Mucosa of descending colon (tissue), 3 donors: ENCODE data around the gene SEL1L3. TPM values are rescaled to one million over a fixed set of nuclear protein-coding genes. Genes with fewer than 3 reads are reported as not detected.

Source experiments
- ATAC-seq: fragments of 200-7000 bp; cut with Tn5 transposase; one replicate; pipeline ENCODE4 v1.9.1; 2020; ENCODE audit warnings: mild to moderate bottlenecking, moderate library complexity
- DNase-seq, 3 donors: peaks; one replicate each; pipeline ENCODE4 v3.0.0-alpha.2; 2020
- H3K36me3 ChIP-seq: fragments of 200-600 bp; one replicate; pipeline ENCODE4 v1.8.0; 2021; ENCODE audit warnings: low read depth, mild to moderate bottlenecking
- H3K4me1 ChIP-seq: fragments of 200-600 bp; one replicate; pipeline ENCODE4 v1.8.0; 2021; ENCODE audit warnings: low read depth, mild to moderate bottlenecking
- H3K4me3 ChIP-seq: fragments of 200-600 bp; one replicate; pipeline ENCODE4 v1.8.0; 2021; ENCODE audit warnings: mild to moderate bottlenecking
- H3K9me3 ChIP-seq: fragments of 200-600 bp; one replicate; pipeline ENCODE4 v1.8.0; 2021; ENCODE audit warnings: mild to moderate bottlenecking
- intact Hi-C, 2 donors: fragments of 100-400 bp; cut with DNase I in 1 of 2; cut with micrococcal nuclease in 1 of 2; formaldehyde crosslinking; loops; one replicate each; pipeline versions ENCODE4 v1.11.0 to v1.11.1; 2022; cut with DNase I, micrococcal nuclease
- total RNA-seq, 3 donors: library from RNA; stranded (reverse); fragmentation: NEBNext Ultra II Directional in 2 of 3; extraction: Animal tissue kit (Norgen Biotek cat#: 25700) in 2 of 3; gene quantifications; one replicate each; pipeline versions ENCODE4 v1.2.1 to v1.2.4, GENCODE V29; 2021 to 2023
- TF ChIP-seq, protein P1 (sequence below): fragments of 200-600 bp; IDR thresholded peaks from one replicate; pipeline ENCODE4 v1.8.0; 2022; ENCODE audit warnings: antibody characterized with exemption, mild to moderate bottlenecking
- donor health status: DM: no; HTN: no; CAD: no; lungs with moderate emphysema.
- donor health status: DM: no; HTN: no; CAD: no.
- donor health status: DM: no; HTN: yes; CAD: no.

Gene SEL1L3
- total RNA-seq, 3 donors from 2014 or later, result 51.7 to 104 (median 98.3) TPM

DNA sequence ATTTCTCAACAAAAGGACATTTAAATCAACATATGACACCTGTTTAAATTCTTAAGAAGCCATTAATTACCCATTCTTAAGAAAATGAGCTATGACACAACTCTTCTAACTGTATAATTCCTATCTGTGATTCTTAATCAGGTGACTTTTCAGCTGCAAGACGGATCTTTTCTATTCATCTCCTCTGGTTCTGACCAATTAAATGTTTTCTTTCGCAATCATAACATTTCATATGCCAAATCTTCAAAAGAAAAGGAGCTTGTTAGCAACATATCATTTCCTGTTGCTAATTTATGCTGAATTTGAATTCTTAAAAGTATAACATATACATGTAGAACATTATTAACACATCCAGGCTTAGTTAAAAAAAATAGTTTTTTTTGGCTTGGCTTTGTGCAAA is 62.5 kb downstream of the SEL1L3 start:
- H3K36me3 ChIP-seq, result peaks cover 11% of the 10 kb centered on the region
- intact Hi-C loops, result no loop called here

DNA sequence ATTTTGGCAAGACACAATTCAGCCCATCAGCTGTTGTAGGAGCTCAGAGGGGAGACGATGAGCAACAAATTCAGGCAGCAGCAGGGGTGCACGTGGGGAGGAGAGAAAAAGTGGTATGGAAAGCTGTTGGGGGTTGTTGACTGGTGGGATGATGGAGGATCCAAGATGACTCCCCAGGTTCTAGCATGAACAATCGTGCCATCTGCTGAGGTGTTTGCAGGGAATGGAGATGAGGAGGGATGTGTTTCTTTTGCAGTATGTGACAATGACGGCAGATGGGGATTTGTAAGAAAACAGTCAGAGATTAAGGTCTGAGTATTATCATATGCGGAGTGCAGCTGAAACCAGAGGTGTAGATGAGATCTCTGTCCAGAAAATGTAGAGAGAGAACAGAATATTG is 63.3 kb downstream of the SEL1L3 start:
- no peak overlapping the region for H3K4me3 ChIP-seq
- no peaks in the 10 kb centered on the region for H3K4me1 ChIP-seq
- TF ChIP-seq, protein P1, sequence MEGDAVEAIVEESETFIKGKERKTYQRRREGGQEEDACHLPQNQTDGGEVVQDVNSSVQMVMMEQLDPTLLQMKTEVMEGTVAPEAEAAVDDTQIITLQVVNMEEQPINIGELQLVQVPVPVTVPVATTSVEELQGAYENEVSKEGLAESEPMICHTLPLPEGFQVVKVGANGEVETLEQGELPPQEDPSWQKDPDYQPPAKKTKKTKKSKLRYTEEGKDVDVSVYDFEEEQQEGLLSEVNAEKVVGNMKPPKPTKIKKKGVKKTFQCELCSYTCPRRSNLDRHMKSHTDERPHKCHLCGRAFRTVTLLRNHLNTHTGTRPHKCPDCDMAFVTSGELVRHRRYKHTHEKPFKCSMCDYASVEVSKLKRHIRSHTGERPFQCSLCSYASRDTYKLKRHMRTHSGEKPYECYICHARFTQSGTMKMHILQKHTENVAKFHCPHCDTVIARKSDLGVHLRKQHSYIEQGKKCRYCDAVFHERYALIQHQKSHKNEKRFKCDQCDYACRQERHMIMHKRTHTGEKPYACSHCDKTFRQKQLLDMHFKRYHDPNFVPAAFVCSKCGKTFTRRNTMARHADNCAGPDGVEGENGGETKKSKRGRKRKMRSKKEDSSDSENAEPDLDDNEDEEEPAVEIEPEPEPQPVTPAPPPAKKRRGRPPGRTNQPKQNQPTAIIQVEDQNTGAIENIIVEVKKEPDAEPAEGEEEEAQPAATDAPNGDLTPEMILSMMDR, result no peak
- H3K9me3 ChIP-seq, result no peaks in the 10 kb centered on the region
- ATAC-seq (no peak), DNase-seq (no peak)
- intact Hi-C loops, result no loop called here
- H3K36me3 ChIP-seq, result peaks cover 11% of the 10 kb centered on the region

More for the DNA sequence above, 62.5 kb downstream of the SEL1L3 start:
- TF ChIP-seq, protein P1, result no peak
- no peaks in the 10 kb centered on the region for H3K9me3 ChIP-seq
- no peaks in the 10 kb centered on the region for H3K4me1 ChIP-seq
- no peak for DNase-seq
- no peak for ATAC-seq
- no peak overlapping the region for H3K4me3 ChIP-seq

GRCh38 chr4:25797136-25797535 is 65.7 kb downstream of the SEL1L3 start:
- Histone ChIP-seq H3K36me3 (no peaks in the 10 kb centered on the region), H3K4me3 (no peak overlapping the region), H3K4me1 (no peaks in the 10 kb centered on the region), H3K9me3 (no peaks in the 10 kb centered on the region)
- TF ChIP-seq, protein P1, result no peak
- ATAC-seq (no peak), DNase-seq (no peak)
- intact Hi-C loops, result no loop called here

DNA sequence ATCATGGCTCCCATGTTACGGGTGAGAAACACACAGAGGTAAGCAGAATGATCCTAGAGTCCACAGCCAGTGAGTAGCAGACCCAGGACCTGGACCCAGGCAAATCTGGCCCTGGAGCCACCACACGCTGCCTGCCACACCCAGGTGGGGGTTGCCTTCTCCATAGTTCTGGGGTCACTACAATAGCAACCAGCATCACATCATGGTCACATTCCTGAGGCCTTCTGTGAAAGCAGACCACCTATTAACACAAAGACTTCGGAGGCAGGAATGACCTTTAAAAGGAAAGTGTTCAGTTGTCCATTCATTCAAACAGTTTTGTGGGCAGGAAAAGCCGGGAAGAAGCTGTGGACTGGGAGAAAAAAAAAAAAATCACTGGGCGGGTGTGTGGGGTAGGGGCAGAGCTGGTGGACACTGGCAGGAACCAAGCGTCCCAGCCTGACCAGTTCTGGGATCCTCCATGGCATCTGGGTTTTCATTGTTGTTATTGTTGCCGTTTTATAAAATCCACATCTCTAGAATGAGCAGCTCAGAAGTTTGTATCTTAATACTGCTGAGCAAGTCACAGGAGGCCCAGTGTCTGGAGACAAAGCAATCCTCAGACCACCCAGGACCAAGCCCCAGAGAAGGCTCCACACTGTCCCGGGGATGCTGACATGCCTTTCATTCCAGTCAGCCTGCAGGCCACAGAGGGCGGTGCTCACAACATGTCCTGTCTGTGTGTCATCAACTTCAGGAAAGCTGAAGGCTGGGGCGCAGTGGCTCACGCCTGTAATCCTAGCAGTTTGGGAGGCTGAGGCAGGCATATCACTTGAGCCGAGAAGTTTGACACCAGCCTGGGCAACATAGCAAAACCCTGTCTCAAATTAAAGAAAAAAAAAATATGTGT is 67.0 kb downstream of the SEL1L3 start:
- Histone ChIP-seq H3K4me3 (no peak overlapping the region), H3K36me3 (no peaks in the 10 kb centered on the region), H3K9me3 (no peaks in the 10 kb centered on the region), H3K4me1 (no peaks in the 10 kb centered on the region)
- DNase-seq, result no peak
- no peak for ATAC-seq
- intact Hi-C loops, result no loop called here
- TF ChIP-seq, protein P1, result no peak

- intact Hi-C loops, result no loop called here
- Histone ChIP-seq H3K4me1 (no peaks in the 10 kb centered on the region), H3K4me3 (no peak overlapping the region), H3K36me3 (no peaks in the 10 kb centered on the region), H3K9me3 (no peaks in the 10 kb centered on the region)
- no peak for DNase-seq
- TF ChIP-seq, protein P1, result no peak
- no peak for ATAC-seq
Observed at GRCh38 chr4:25795091-25795490, 67.7 kb downstream of the SEL1L3 start.
